ENCODE results near the gene MYO1F. TPM values are rescaled to one million over a fixed set of nuclear protein-coding genes. Genes with fewer than 3 reads are reported as not detected.
"Not testable (repeated sequence)": the region's sequence is repeated elsewhere in the genome, so short reads cannot be mapped to it uniquely, and the experiment has no call there.

The MYO1F gene
- total RNA-seq, 1 donor from 2014 or later: 20.6 TPM

DNA sequence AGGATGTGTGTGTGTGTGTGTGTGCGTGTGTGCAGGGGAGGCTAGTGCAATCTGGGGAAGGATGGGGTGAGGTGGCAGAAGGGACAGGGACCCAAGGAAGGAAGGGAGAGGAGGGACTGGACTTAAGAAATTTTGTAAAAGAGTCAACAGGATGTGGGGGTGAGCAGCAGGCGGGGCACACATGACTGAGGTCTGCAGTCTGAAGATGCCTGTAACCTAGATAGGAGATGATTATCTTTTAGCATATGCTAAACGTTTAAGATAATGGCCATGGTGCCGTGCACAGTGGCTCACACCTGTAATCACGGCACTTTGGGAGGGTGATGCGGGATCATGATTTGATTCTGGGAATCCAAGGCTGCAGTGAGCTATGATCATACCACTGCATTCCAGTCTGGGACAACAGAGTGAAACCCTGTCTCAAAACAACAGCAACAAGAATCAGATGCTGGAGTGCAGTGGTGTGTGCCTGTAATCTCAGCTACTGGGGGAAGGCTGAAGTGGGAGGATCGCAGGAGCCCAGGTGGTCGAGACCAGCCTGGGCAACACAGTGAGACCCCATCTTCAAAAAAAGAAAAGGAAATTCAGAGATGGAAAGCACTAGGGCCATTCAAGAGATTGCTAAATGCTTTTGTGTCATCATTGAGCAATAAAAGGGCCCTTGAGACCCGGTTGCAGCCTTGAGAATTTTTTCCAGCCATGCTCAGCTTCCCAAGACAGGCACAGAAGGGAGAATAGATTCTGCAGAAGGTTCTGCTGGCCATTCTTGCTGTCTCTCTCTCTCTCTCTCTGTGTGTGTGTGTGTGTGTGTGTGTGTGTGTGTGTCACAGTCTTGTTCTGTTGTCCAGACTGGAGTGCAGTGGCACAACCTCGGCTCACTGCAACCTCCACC is 59.4 kb downstream of the MYO1F start:
- DNase-seq (ENCODE audit: low spot score): no peak

DNA sequence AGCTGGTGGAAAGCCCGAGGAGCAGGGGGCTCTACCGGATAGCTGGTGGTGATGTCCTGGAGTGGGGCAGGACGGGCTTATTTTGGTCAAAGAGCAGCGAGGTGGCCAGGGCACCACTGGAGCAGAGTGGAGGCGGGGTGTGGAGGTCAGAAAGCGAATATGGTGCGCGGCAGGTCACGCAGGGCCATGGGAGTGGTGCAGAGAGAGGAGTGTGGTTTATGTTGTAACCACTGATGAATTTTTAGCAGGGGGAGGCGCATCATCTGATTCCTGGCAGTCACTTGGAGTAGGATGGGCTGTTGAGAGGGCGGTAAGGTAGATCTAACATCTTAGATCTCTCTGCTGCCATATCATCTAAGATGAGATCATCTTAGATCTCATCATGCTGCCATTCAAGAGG is 61.9 kb downstream of the MYO1F start:
- no peak for DNase-seq (ENCODE audit: low spot score)

DNA sequence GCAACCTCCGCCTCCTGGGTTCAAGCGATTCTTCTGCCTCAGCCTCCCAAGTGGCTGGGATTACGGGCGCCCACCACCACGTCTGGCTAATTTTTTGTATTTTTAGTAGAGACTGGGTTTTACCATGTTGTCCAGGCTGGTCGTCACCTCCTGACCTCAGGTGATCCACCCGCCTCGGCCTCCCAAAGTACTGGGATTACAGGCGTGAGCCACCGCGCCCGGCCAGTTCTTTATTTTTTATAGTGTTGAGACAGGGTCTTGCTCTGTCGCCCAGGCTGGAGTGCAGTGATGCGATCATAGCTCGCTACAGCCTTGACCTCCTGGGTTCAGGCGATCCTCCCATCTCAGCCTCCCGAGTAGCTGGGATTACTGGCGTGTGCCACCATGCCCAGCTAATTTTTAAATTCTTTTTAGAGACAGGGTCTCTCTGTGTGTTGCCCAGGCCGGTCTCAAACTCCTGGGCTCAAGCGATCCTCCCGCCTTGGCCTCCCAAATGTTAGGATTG is 62.7 kb downstream of the MYO1F start:
- DNase-seq (ENCODE audit: low spot score): not testable (repeated sequence)

DNA sequence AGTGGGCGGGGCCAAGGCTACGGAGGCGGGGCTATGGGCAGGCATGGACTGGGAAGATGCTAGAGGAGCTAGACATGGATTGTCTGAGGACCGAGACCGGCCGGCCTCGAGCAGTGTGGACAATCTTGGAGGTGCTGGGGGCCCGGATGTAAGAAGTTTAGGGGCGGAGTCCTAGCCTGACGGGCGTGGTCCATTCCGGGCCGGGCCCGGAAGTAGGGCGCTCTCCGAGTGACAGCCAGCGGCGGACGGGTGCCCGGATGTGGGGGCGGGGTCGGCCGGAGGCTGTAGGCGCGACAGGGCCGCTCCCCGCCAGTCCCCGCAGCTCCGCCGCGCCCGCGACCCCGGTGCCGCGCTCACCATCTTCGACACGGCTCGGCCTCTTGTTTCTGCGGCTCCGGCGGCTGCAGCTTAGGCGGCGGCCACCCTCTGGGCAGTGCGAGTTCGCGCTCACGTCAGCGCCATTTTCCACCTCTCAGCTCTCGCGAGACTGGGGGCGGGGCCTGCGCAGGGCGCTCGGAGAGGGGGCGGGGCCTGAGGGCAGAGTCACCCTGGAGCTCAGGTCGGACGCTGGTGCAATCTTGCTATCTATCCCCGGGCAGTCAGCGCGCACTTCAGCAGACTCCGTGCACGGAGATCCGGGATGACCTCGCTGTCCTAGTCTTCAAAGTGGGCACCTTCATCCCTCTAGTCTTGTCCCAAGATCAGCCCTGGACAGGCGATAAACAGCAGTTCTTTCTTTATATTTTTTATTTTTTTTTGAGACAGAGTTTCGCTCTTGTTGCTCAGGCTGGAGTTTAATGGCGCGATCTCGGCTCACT is 63.3 kb downstream of the MYO1F start, which contains the start of gene ZNF414:
Gene ZNF414 (minus strand): TSS at position 481 of the 818 bp plus-strand sequence. CDS start 121 bp downstream, at position 360.
- peak; percentile 97 for DNase-seq (ENCODE audit: low spot score)

DNA sequence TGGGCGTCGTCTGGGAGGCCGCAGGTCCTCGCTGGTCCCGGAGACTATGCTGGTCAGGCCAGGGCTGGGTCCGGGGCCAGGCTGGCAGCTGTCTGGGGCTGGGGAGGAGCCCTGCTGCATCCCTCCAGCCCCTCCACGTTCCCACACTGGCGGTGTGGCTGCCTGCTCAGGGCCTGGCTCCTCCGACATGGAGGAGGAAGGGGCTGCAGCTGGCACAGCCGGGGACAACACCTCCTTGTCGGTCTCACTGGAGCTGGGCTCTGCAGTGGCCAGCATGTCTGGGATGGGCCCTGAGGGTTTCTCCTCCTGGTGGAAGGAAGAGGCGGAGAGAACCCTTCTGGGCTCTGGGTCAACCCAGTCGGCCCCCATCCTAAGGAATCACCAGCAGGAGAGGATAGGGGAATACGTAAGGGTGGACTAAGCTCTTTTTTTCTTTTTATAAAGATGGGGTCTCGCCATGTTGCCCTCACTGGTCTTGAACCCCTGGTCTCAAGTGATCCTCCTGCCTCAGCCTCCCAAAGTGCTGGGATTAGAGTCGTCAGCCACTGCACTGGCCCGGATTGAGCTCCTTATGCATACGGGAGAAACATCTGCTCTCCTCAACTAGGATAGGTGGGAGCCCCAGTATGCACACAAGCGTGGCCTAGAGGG is 64.1 kb downstream of the MYO1F start:
- no peak for DNase-seq (ENCODE audit: low spot score)

DNA sequence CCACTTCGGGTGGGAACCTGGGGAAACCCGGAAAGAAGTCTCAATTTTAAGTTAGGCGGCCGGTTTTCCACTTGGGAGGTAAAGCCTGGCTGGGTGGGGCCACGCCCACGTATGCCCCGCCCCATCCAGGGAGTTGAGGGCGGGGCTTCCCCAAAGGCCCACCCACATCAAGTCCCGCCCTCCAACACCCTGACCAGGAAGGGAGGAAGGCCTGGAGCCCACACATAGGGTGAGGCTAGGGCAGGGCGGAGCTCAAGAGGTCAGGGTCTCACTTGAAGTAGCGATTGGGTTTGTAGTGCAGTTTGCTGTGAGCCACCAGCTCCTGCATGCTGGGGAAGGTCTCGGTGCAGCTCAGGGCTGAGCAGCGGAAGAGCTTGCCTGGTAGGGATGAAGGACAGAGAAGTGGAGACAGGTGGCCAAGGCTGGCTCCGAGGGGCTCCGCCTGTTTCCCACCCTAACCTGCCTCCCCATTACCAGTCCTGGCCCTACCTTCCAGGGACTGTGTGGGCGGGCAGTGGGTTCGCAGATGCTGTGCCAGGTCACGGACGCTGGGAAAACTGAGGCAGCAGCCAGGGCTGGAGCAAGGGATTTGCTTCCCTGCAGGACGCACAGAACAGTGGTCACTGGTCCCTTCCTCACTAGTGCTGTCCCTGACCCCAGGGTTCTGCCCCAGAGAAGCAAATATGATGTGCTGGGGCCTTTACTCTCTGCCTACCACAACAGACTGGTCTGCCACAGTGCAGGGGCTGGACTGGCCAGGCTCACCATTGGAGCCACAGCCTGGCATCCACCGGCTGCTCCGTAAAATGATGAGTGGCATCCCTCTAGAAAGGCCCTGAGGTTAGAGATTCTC is 64.9 kb downstream of the MYO1F start:
- no peak for DNase-seq (ENCODE audit: low spot score)

DNA sequence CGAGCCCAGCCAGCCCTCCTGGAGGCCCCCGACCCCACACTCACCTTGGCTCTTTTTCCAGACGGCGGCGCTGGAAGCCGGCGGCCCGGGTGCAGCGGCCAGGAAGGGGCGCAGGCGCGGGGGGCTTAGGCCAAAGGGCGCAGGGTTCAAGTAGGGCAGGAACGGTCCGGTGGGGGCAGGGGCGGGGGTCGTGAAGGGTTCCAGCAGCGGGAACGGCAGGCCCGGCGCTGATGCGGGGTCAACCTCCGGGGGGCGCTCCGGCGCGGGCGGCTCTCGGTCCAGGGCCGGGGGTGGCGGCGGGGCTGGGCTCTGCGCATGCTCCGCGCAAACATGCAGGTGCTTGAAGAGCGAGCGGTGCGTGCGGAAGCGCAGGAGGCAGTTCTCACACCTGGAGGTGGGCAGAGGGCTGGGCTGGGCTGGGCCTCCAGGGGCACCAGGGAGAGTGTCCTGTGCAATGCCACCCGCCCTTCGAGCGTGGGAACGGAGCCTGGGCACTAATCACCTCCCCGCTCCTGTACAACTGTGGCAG is 65.6 kb downstream of the MYO1F start:
- no peak for DNase-seq (ENCODE audit: low spot score)

DNA sequence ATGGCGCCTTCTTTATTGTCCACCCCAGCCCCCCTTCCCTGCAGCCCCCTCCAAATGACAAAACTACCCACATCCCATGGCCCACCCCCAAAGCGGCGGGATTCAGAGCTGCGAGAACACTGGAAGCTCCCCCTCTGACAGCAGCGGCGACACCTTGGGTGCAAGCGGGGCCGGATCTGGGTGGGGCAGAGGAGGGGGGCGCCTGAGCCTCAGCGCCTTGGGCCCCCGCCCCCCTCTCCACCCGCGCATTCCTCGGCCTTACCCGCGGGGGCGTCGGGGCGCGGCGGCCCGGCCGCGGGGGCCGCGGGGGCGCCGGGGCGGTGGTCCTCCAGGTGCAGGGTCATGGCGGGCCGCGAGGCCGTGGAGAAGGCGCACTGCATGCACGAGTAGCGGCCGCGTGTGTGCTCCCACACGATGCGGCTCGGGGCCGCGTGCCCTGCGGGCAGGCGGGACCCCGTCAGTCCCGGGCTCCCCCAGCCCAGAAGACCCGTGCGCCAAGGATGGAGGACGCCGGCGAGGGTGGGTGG is 66.6 kb downstream of the MYO1F start:
- no peak for DNase-seq (ENCODE audit: low spot score)

DNA sequence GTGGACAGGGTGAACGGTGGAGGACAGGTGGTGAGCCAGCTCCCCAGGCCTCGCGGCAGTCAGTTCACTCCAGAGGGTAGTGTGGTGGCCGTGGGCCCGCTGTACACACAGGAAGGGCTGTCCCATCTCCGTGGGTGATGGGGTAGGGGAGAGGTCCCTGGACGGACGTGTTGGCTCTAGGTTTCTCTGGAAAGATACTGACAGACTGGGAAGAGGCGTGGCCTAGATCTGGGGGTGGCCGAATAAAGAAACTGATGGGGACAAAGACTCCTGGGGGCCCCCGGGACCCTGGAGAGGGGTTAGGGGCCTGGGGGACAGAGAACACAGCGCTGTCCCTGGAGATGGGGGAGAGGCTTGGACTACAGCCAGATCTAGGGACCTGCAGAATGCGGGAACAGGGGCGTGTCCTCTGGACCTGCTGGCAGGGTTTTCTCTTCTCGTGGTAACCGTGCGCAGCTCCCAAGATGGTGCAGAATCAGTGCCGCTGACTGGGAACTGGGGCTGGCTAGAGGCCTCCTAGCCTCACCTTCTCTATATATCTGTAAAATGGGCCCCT is 70.8 kb downstream of the MYO1F start:
- no peak for DNase-seq (ENCODE audit: low spot score)

DNA sequence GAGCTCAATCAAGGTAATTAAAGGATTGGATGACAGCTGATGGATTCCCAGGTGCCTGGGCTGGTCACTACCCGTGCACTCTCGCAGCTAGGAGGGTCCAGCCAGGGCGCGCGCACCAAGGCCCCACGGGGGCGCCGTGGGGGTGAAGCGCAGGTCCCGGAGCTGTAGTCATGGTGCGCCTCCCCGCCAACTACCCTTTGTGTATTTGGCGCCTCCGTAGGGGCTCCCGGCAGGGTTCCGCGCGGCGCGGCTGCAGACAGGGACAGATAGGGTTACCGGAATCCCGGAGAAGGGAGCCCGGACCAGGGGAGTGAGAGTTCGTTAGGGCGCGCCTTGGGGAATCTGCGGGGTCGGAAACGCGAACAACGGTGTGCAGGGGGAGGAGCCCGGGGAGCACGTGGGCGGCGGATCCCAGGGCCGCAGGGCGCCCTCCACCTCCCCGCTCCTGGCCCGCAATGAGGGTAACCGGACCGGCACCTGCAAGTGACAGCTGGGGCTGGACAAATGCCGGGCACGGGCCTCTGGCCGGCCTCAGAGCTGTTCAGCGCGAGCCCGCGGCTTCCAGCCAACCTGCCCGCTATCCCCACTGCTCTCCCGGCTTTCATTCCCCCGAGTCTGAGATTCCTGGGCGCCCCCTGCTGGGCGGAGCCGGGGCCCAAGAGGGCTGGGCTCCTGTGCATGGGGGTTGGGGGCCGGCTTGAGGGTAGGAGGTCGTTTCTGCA is 71.4 kb downstream of the MYO1F start:
- peak; percentile 78 for DNase-seq (ENCODE audit: low spot score)

DNA sequence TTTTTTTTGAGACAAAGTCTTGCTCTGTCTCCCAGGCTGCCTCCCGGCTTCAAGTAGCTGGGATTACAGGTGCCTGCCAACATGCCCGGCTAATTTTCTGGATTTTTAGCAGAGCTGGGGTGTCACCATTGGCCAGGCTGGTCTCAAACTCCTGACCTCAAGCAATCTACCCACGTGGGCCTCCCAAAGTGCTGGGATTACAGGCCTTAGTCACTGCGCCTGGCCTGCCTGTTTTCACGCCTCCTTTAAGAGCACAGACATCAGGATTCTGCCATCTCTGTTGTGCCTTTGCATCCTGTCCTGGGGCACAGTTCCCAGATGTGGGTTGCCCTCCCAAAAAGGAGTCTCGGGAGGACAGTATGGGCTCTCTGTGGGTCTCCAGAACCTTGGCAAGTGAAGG is 72.3 kb downstream of the MYO1F start:
- DNase-seq (ENCODE audit: low spot score): no peak

DNA sequence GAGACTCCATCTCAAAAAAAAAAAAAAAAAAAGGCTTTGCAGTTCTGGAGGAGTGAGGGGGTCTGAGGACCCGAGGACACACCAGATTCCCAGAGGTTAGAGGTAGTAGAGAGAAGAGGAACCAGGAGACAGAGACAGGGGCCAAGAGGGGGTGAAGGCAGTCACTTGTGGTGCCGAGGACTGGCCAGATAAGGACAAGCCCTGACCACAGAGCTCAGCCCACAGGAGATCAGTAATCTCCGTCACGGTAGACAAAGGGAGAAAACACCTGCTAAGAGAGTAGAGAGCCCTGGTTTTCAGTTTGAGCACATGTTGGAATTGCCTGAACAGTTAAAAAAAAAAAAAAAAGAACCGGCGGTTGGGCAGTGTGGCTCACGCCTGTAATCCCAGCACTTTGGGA is 73.1 kb downstream of the MYO1F start:
- DNase-seq (ENCODE audit: low spot score): no peak

DNA sequence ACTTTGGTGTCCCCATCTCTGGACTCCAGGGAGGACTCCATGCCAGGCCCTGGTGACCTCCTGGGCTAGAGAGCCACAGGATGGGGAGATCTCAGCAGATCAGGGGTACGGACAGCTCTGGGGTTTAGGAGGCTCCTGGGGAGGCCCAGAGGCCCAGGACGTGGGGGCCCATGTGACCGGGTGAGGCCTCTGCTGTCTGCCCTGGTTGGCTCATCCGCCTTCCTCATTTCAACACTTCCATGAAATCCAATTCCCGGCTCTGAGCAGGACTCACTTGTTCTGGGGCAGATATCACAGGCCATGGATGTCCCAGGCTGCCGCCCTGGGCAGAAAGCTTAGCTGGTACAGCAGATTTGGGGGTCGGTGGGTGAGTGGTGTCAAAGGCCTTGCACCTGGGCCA is 73.7 kb downstream of the MYO1F start:
- DNase-seq (ENCODE audit: low spot score): no peak

DNA sequence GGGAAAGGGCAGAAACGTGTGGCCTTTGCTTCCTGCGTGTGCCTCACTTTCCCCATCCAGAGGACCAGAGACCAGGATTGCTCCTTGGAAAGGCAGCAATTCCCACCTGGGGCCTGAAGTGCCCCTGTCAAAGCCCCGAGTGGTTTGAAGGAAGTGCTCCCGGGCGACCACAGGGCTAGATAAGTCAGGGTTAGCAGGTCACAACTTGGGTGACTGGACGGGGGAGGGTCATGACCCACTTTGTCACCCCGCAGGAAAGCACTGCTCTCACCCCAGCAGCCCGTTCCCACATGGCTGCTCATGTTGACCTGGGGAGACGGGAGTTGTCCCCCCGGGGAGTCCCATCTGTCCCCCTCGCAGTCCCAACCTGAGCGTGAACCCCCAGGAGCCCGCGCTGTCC is 75.3 kb downstream of the MYO1F start:
- no peak for DNase-seq (ENCODE audit: low spot score)

DNA sequence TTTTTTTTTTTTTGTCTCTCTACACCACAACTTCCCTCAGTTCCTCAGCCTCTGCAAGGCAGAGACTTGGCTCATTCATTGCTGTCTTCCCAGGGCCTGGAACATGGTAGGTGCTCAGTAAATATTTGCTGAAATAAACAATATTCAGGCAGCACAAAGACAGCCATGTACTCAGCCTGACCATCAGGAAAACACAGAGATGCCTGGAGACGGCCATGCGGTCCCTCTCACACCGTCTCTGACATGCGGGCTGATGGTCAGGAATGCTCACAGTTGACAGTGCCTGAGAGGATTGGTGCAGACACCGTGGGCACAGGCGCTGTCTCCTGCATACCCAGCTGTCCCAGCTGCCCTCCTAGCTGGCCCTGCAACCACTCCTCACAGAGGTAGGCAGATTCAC is 75.7 kb downstream of the MYO1F start:
- DNase-seq (ENCODE audit: low spot score): no peak

DNA sequence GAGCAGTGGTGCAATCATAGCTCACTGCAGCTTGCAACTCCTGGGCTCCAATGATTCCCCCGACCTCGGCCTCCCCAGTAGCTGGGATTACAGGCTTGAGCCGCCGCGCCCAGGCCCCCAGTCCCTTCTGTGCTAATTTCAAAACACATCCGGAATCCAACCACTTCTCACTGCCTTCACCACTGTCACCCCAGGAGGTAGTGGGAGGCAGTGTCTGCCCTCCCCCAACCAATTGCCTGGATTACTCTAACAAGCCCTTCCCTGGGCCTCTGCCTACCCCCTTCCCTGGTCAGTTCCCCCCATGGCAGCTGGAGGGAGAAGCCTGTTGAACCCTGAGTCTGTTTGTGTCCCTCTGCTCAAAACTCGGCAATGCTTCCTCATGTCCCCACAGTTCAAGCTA is 77.1 kb downstream of the MYO1F start:
- DNase-seq (ENCODE audit: low spot score): no peak

DNA sequence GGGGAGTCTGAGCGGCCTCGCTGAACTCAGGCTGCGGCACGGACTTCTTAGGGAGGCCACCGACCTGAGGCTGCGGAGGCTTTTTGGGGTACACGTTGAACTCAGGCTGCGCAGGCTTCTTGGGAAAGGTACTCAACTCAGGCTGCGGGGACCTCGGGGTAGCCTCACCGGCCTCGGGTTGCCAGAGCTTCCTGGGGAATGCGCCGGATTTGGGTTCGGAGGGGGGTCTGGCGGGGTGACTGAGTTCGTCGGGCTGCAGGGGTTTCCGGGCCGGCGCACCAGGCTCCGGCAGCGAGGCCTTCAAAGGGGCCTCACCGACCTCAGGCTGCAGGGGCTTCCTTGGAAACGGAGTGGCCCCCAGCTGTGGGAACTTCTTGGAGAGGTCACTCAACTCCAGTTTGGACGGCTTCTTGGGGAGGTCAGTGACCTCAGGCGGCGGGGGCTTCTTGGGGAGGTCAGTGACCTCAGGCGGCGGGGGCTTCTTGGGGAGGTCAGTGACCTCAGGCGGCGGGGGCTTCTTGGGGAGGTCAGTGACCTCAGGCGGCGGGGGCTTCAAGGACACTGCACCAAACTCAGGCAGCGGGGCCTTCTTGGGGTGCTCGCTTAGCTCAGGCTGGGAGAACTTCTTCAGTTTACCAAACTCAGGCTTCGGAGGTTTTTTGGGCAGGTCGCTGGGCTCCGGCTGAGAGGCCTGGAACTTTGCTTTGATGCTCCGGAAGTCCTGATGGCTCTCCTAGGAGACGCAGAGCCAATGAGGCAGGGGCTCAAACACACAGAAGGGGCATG is 78.0 kb downstream of the MYO1F start:
- no peak for DNase-seq (ENCODE audit: low spot score)

DNA sequence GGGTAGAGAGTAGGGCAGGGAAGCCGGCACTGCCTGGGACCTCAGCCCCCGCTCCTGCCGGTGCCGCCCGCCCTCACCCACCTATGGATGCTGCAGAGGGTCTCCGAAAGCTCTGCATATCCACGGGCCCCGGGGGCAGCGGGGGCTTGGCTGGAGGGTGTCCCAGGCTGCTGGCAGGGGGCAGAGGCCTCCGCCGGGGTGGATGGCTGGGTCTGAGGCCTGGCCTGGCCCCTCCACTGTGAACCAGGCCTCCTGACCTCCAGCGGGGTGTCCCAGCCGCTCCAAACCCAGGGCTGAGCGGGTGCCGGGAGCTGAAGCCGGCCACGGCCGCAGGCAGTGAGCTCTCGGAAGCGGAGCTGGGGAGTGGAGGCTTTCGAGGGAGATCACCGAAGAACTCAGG is 78.9 kb downstream of the MYO1F start:
- no peak for DNase-seq (ENCODE audit: low spot score)

DNA sequence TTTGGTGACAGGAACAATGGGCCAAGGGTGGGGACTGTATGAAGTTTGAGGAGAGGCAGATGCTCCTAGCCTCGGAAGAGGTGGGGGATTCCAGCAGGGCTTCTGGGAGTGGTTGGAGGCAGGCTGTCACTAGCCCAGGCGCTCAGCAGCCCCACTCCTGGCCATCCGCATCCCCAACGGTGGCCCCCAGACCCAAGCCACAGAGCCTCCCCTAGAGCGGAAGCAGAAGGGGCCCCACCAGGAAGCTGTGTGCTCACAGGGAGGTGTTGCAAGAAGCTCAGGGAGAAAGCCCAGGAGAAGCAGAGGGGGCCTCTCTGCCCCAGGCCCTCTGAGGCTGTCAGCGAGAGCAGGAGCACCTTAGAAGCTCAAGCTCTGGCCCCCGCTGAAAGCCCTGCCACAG is 83.1 kb downstream of the MYO1F start:
- DNase-seq (ENCODE audit: low spot score): no peak

Measured in ureter (tissue), 1 donor.